Gastroesophageal sphincter (tissue), 3 donors: Measurements from ENCODE around the gene OLFML3.

Source experiments
- POLR2A ChIP-seq, 2 donors: fragments of 450-650 bp; IDR thresholded peaks; one replicate each; pipeline ENCODE4 v1.6.1; 2017; ENCODE audit warnings: antibody characterized with exemption in 2 of 2, mild to moderate bottlenecking in 2 of 2, moderate library complexity in 1 of 2
- TF ChIP-seq, protein P1 (sequence below), 4 experiments: fragments of 200-600 bp in 2 of 4; fragments of 450-650 bp in 2 of 4; sonication (generic) in 1 of 4; IDR thresholded peaks; one replicate each; pipeline ENCODE4 v1.5.1; 2017 to 2019; ENCODE audit warnings: antibody characterized with exemption in 4 of 4, mild to moderate bottlenecking in 2 of 4, moderate library complexity in 2 of 4

GRCh38 chr1:113951719-113952118, 27.6 kb upstream of the OLFML3 start:
- TF ChIP-seq, protein P1, sequence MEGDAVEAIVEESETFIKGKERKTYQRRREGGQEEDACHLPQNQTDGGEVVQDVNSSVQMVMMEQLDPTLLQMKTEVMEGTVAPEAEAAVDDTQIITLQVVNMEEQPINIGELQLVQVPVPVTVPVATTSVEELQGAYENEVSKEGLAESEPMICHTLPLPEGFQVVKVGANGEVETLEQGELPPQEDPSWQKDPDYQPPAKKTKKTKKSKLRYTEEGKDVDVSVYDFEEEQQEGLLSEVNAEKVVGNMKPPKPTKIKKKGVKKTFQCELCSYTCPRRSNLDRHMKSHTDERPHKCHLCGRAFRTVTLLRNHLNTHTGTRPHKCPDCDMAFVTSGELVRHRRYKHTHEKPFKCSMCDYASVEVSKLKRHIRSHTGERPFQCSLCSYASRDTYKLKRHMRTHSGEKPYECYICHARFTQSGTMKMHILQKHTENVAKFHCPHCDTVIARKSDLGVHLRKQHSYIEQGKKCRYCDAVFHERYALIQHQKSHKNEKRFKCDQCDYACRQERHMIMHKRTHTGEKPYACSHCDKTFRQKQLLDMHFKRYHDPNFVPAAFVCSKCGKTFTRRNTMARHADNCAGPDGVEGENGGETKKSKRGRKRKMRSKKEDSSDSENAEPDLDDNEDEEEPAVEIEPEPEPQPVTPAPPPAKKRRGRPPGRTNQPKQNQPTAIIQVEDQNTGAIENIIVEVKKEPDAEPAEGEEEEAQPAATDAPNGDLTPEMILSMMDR (IDR thresholded peaks at IDR 0.05), result no peak
- no peak for TF ChIP-seq POLR2A (IDR thresholded peaks at IDR 0.05)
